ENCODE data around the gene AK9.

Gene AK9

GRCh38 chr6:109706513-109706912, 15.5 kb upstream of the AK9 start:
- Histone ChIP-seq H3K27ac (no peak overlapping the region), H3K27me3 (no peaks in the 10 kb centered on the region), H3K9me3 (no peaks in the 10 kb centered on the region), H3K36me3 (no peaks in the 10 kb centered on the region), H3K4me3 (no peak overlapping the region), H3K4me1 (peaks cover 0 to 10% (median 0%) of the 10 kb centered on the region in 4 donors)
- no peak for DNase-seq
- intact Hi-C loops (cut with DNase I; ENCODE audit: low total_unique reads): loop anchor here (5.0 to 10.0 kb wide), 3 partner anchors 331 to 688 kb away; no protein-coding TSS in a partner anchor
- TF ChIP-seq, protein P1, sequence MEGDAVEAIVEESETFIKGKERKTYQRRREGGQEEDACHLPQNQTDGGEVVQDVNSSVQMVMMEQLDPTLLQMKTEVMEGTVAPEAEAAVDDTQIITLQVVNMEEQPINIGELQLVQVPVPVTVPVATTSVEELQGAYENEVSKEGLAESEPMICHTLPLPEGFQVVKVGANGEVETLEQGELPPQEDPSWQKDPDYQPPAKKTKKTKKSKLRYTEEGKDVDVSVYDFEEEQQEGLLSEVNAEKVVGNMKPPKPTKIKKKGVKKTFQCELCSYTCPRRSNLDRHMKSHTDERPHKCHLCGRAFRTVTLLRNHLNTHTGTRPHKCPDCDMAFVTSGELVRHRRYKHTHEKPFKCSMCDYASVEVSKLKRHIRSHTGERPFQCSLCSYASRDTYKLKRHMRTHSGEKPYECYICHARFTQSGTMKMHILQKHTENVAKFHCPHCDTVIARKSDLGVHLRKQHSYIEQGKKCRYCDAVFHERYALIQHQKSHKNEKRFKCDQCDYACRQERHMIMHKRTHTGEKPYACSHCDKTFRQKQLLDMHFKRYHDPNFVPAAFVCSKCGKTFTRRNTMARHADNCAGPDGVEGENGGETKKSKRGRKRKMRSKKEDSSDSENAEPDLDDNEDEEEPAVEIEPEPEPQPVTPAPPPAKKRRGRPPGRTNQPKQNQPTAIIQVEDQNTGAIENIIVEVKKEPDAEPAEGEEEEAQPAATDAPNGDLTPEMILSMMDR (IDR thresholded peaks at IDR 0.05): no peak

DNA sequence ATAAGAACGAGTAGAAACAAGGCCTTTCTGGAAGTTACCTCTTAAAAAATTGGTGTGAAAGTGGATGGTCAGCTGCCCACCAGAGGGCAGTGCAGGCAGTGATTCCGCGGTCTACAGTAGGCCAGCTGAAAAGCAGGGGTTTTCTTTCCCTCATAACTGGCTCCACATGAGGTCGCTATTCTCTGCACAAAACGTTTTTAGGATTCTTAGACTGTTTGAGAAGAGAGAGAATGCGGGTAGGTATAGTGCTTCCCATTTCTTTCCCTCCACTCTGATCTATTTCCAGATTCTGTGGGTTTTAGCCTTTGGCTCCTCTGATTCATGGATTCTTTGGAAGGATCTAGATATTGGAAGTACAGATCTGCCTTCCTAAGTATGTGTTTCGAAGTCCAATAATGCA, 14.3 kb upstream of the AK9 start:
- DNase-seq: peak; percentile 74 to 85
- H3K9me3 ChIP-seq: no peaks in the 10 kb centered on the region
- H3K27me3 ChIP-seq: no peaks in the 10 kb centered on the region
- H3K4me3 ChIP-seq: no peak overlapping the region
- H3K4me1 ChIP-seq: peaks cover 0 to 10% (median 0%) of the 10 kb centered on the region in 4 donors
- intact Hi-C loops (cut with DNase I; ENCODE audit: low total_unique reads): loop anchor here (5.0 to 10.0 kb wide), 3 partner anchors 332 to 690 kb away; no protein-coding TSS in a partner anchor
- no peaks in the 10 kb centered on the region for H3K36me3 ChIP-seq
- no peak overlapping the region for H3K27ac ChIP-seq
- TF ChIP-seq, protein P1 (IDR thresholded peaks at IDR 0.05): peak; percentile 96 to 97

DNA sequence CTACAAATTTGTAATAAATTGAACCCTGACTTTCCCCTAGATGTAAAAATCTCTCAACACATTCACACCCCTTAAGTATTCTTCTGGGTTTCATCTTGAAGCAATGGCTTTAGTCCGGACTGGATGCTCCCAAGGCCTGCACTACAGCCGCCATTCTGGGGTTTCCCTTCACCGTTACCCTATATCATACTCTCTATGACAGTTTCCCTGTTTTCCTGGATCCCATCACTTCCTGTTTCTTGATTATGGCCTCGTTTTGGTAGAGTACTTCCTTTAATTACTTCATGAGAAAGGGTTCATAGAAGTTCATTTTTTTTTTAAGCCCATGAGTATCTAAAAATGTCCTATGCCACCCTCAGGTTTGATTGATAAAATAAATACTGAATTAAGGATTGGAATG, 11.8 kb upstream of the AK9 start:
- intact Hi-C loops (cut with DNase I; ENCODE audit: low total_unique reads): loop anchor here (10.0 kb wide), 1 partner anchor 692 kb away; no protein-coding TSS in a partner anchor
- Histone ChIP-seq H3K27me3 (no peaks in the 10 kb centered on the region), H3K4me1 (peaks cover 0 to 10% (median under 1%) of the 10 kb centered on the region in 4 donors), H3K9me3 (no peaks in the 10 kb centered on the region), H3K4me3 (no peak overlapping the region), H3K27ac (no peak overlapping the region), H3K36me3 (no peaks in the 10 kb centered on the region)
- TF ChIP-seq, protein P1 (IDR thresholded peaks at IDR 0.05): no peak
- no peak for DNase-seq

GRCh38 chr6:109701774-109702173, 10.8 kb upstream of the AK9 start:
- no peaks in the 10 kb centered on the region for H3K9me3 ChIP-seq
- TF ChIP-seq, protein P1 (IDR thresholded peaks at IDR 0.05): no peak
- intact Hi-C loops (cut with DNase I; ENCODE audit: low total_unique reads): loop anchor here (10.0 kb wide), 1 partner anchor 693 kb away; no protein-coding TSS in a partner anchor
- H3K27me3 ChIP-seq: no peaks in the 10 kb centered on the region
- H3K4me1 ChIP-seq: peaks cover 0 to 10% (median 3%) of the 10 kb centered on the region in 4 donors
- H3K36me3 ChIP-seq: no peaks in the 10 kb centered on the region
- no peak for DNase-seq
- no peak overlapping the region for H3K27ac ChIP-seq
- H3K4me3 ChIP-seq: no peak overlapping the region

DNA sequence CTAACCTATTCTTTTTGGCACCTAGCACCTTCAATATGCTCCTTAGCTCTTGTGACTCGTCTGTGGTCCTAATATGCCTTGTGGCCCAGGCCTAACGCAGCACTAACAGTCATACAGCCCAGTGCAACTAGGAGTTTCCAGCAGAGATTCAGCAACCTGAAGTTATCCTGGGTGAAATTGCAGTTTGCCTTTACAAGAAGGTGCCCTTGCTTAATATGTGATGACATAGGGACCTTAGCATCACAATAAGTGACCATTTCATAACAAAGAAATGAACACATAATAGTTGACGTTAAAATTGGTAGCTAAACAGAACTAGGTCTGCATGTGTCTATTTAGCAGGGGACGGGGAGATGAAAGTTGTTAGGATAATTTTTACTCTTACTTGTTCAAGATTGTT, 10.2 kb upstream of the AK9 start:
- Histone ChIP-seq H3K36me3 (no peaks in the 10 kb centered on the region), H3K4me3 (no peak overlapping the region), H3K27ac (no peak overlapping the region), H3K27me3 (no peaks in the 10 kb centered on the region), H3K4me1 (peaks cover 0 to 9% (median 3%) of the 10 kb centered on the region in 4 donors), H3K9me3 (no peaks in the 10 kb centered on the region)
- DNase-seq: no peak
- TF ChIP-seq, protein P1 (IDR thresholded peaks at IDR 0.05): no peak
- intact Hi-C loops (cut with DNase I; ENCODE audit: low total_unique reads): loop anchor here (10.0 kb wide), 1 partner anchor 694 kb away; no protein-coding TSS in a partner anchor
